GM18873 (cell line): ENCODE data around the gene ZNF217.
"Not testable (repeated sequence)": the region's sequence is repeated elsewhere in the genome, so short reads cannot be mapped to it uniquely, and the experiment has no call there.

Experiments used
- ATAC-seq: cut with Tn5 transposase; IDR thresholded peaks from one replicate; pipeline ENCODE4 v1.9.1; 2021; ENCODE audit warnings: mild to moderate bottlenecking, moderate library complexity, moderate number of reproducible peaks; ENCODE audit not compliant: unreplicated experiment, low FRiP score

ZNF217 gene

GRCh38 chr20:53599044-53599362 lies 5.4 kb upstream of the ZNF217 start:
- no peak for ATAC-seq

GRCh38 chr20:53598140-53599043 lies 4.8 kb upstream of the ZNF217 start:
- ATAC-seq: no peak

- no peak for ATAC-seq
These were observed 4.0 kb upstream of the ZNF217 start for GRCh38 chr20:53597521-53598120.

GRCh38 chr20:53597030-53597482 lies 3.4 kb upstream of the ZNF217 start:
- ATAC-seq: no peak

- not testable (repeated sequence) for ATAC-seq
These were observed 2.8 kb upstream of the ZNF217 start for GRCh38 chr20:53596189-53597001.

GRCh38 chr20:53595742-53596141 lies 2.1 kb upstream of the ZNF217 start:
- ATAC-seq: not testable (repeated sequence)

GRCh38 chr20:53595018-53595378 lies 1.4 kb upstream of the ZNF217 start:
- ATAC-seq: no peak

- peak; percentile 56 for ATAC-seq
These were observed 704 bp upstream of the ZNF217 start for GRCh38 chr20:53594068-53595017.

- ATAC-seq: peak; percentile 0
These were observed 610 bp downstream of the ZNF217 start for GRCh38 chr20:53592992-53593465.

- ATAC-seq: peak; percentile 30
These were observed 1.1 kb downstream of the ZNF217 start for GRCh38 chr20:53592454-53592991.

GRCh38 chr20:53591941-53592441 lies 1.6 kb downstream of the ZNF217 start:
- ATAC-seq: not testable (repeated sequence)

- not testable (repeated sequence) for ATAC-seq
These were observed 2.4 kb downstream of the ZNF217 start for GRCh38 chr20:53591206-53591741.

- not testable (repeated sequence) for ATAC-seq
These were observed 3.0 kb downstream of the ZNF217 start for GRCh38 chr20:53590608-53591007.

- ATAC-seq: not testable (repeated sequence)
These were observed 3.5 kb downstream of the ZNF217 start for GRCh38 chr20:53590122-53590521.

GRCh38 chr20:53589321-53590065 lies 4.1 kb downstream of the ZNF217 start:
- ATAC-seq: not testable (repeated sequence)

GRCh38 chr20:53587157-53587703 lies 6.4 kb downstream of the ZNF217 start:
- ATAC-seq: not testable (repeated sequence)

GRCh38 chr20:53586640-53587039 lies 7.0 kb downstream of the ZNF217 start:
- ATAC-seq: no peak

GRCh38 chr20:53585910-53586309 lies 7.7 kb downstream of the ZNF217 start:
- ATAC-seq: not testable (repeated sequence)
